SK-N-SH (cell line): ENCODE data around the gene KMT2C.

Experiments used
- CHD2 ChIP-seq: fragments of 150-350 bp; IDR thresholded peaks from 2 replicates; pipeline ENCODE4 v1.6.1; 2018; ENCODE audit warnings: low read length; ENCODE audit not compliant: partially characterized antibody
- EP300 ChIP-seq, 2 experiments: IDR thresholded peaks; 2 replicates each; pipeline versions ENCODE4 v1.4.0 to v1.6.1; 2012; ENCODE audit warnings: borderline replicate concordance in 1 of 2, low read depth in 1 of 2, low read length in 1 of 2
- FOXM1 ChIP-seq: IDR thresholded peaks from 2 replicates; pipeline ENCODE4 v1.4.0; 2012; ENCODE audit warnings: low read depth, mild to moderate bottlenecking
- MXI1 ChIP-seq: IDR thresholded peaks from 2 replicates; pipeline ENCODE4 v1.6.1; 2012; ENCODE audit warnings: mild to moderate bottlenecking, low read depth, low read length, improper control_type of control experiment
- NRF1 ChIP-seq: IDR thresholded peaks from 2 replicates; pipeline ENCODE4 v1.6.1; 2012; ENCODE audit warnings: low read depth, mild to moderate bottlenecking, low read length
- POLR2AphosphoS5 ChIP-seq: IDR thresholded peaks from 2 replicates; pipeline ENCODE4 v1.6.1; 2012; ENCODE audit warnings: low read depth, low read length
- RCOR1 ChIP-seq: fragments of 150-350 bp; IDR thresholded peaks from 2 replicates; pipeline ENCODE4 v1.6.1; 2017; ENCODE audit warnings: antibody characterized with exemption, low read length
- RFX5 ChIP-seq: IDR thresholded peaks from 2 replicates; pipeline ENCODE4 v1.6.1; 2012; ENCODE audit warnings: mild to moderate bottlenecking, improper control_type of control experiment, low read length
- SMC3 ChIP-seq: IDR thresholded peaks from 2 replicates; pipeline ENCODE4 v1.6.1; 2012; ENCODE audit warnings: low read depth, low read length, improper control_type of control experiment
- TCF12 ChIP-seq: IDR thresholded peaks from 2 replicates; pipeline ENCODE4 v1.4.0; 2012
- TF ChIP-seq, protein P1 (sequence below): fragments of 200-600 bp; sonication (generic); IDR thresholded peaks from 2 replicates; pipeline ENCODE4 v1.6.1; 2017; ENCODE audit warnings: antibody characterized with exemption, mild to moderate bottlenecking, moderate library complexity

DNA sequence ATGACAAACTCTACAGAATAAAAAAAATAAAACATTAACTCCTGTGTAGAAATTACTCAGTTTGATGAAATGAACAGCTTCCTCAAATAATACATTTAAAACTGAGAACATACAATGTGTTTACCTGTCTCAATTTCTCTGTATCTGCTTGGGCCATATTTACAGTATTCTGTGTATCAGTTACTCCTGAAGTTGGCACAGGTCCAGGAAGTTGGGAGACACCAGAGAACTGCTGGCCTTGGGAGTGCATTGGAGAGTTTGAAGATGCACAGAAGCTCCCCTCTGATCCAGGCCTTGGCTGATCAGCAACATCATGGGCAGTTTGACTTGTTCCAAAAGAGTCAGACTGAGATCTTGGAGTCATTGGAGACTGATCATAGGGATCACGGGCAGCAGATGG lies 255.2 kb downstream of the KMT2C start:
- TF ChIP-seq POLR2AphosphoS5 (no peak), CHD2 (no peak), MXI1 (no peak), EP300 (IDR thresholded peaks at IDR 0.05; ENCODE audit: borderline replicate concordance in 1 of 2, low read depth in 1 of 2, low read length in 1 of 2) (no peak), SMC3 (no peak), TCF12 (no peak), RCOR1 (no peak), FOXM1 (no peak), RFX5 (no peak), NRF1 (no peak)
- TF ChIP-seq, protein P1, sequence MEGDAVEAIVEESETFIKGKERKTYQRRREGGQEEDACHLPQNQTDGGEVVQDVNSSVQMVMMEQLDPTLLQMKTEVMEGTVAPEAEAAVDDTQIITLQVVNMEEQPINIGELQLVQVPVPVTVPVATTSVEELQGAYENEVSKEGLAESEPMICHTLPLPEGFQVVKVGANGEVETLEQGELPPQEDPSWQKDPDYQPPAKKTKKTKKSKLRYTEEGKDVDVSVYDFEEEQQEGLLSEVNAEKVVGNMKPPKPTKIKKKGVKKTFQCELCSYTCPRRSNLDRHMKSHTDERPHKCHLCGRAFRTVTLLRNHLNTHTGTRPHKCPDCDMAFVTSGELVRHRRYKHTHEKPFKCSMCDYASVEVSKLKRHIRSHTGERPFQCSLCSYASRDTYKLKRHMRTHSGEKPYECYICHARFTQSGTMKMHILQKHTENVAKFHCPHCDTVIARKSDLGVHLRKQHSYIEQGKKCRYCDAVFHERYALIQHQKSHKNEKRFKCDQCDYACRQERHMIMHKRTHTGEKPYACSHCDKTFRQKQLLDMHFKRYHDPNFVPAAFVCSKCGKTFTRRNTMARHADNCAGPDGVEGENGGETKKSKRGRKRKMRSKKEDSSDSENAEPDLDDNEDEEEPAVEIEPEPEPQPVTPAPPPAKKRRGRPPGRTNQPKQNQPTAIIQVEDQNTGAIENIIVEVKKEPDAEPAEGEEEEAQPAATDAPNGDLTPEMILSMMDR, result no peak
